H1 (cell line): ENCODE data around the gene PDZRN3. TPM values are rescaled to one million over a fixed set of nuclear protein-coding genes. Genes with fewer than 3 reads are reported as not detected.

Experiments
- CTCF ChIA-PET: fragments of 300-600 bp; sonication (Branson Sonifier 250); formaldehyde crosslinking; loops from one replicate; lab custom pipeline; 2021; ENCODE audit not compliant: partially characterized antibody; lab: Charles Lee
- POLR2A ChIA-PET: fragments of 300-600 bp; sonication (Branson Sonifier 250); formaldehyde crosslinking; loops from one replicate; lab custom pipeline; 2021; ENCODE audit warnings: inconsistent platforms; ENCODE audit not compliant: partially characterized antibody; lab: Charles Lee
- DNase-seq, 2 experiments: peaks; one replicate each; pipeline versions ENCODE4 v3.0.0 to v3.0.0-alpha.2; 2010 to 2022; ENCODE audit warnings: low spot score in 2 of 2, low read depth in 1 of 2, mixed read lengths in 1 of 2
- FAIRE-seq: peaks from 2 replicates; lab custom pipeline; 2011; peaks lifted over from hg19 to GRCh38; lab: Jason Lieb, UNC
- H2AFZ ChIP-seq: 2 replicates; pipeline ENCODE4 v1.8.1; 2012; ENCODE audit warnings: low read length, inconsistent platforms
- H2AK5ac ChIP-seq: 2 replicates; pipeline ENCODE4 v1.6.1; 2013; ENCODE audit warnings: low read depth, low read length
- H2BK120ac ChIP-seq: replicated peaks from 2 replicates; pipeline ENCODE3; 2013; ENCODE audit warnings: low read depth, low read length, inconsistent platforms
- H2BK12ac ChIP-seq: 2 replicates; pipeline ENCODE4 v1.6.1; 2013; ENCODE audit warnings: low read depth, low read length
- H2BK15ac ChIP-seq: 2 replicates; pipeline ENCODE4 v1.6.1; 2013; ENCODE audit warnings: low read length
- H2BK20ac ChIP-seq: 2 replicates; pipeline ENCODE4 v1.6.1; 2013; ENCODE audit warnings: low read length
- H2BK5ac ChIP-seq: 2 replicates; pipeline ENCODE4 v1.6.1; 2013; ENCODE audit warnings: low read depth, low read length
- H3K14ac ChIP-seq: 2 replicates; pipeline ENCODE4 v1.6.1; 2013; ENCODE audit warnings: inconsistent platforms; ENCODE audit not compliant: insufficient read length
- H3K18ac ChIP-seq: 2 replicates; pipeline ENCODE4 v1.6.1; 2013; ENCODE audit warnings: low read length; ENCODE audit errors: extremely low read depth
- H3K23ac ChIP-seq: 2 replicates; pipeline ENCODE4 v1.6.1; 2013; ENCODE audit warnings: inconsistent platforms; ENCODE audit not compliant: insufficient read length
- H3K23me2 ChIP-seq: 2 replicates; pipeline ENCODE4 v1.6.1; 2013; ENCODE audit warnings: low read depth, low read length
- H3K27ac ChIP-seq: 2 replicates; pipeline ENCODE4 v1.6.1; 2011; ENCODE audit warnings: low read depth, low read length, inconsistent platforms
- H3K27me3 ChIP-seq, 4 experiments: replicated peaks in 1 of 4; 1 replicate in 1 of 4; 2 replicates in 3 of 4; pipeline versions ENCODE4 v1.6.1 to v1.8.1; 2011 to 2013; ENCODE audit warnings: low read length in 3 of 4, mild to moderate bottlenecking in 3 of 4, inconsistent platforms in 2 of 4, mixed read lengths in 2 of 4, moderate library complexity in 1 of 4; ENCODE audit not compliant: control insufficient read depth in 3 of 4, insufficient read depth in 3 of 4; ENCODE audit errors: extremely low read depth in 1 of 4
- H3K36me3 ChIP-seq, 4 experiments: 2 replicates each; pipeline versions ENCODE4 v1.6.1 to v1.8.1; 2011 to 2013; ENCODE audit warnings: mild to moderate bottlenecking in 4 of 4, low read length in 3 of 4, moderate library complexity in 2 of 4, control low read depth in 1 of 4, inconsistent platforms in 1 of 4; ENCODE audit not compliant: insufficient read depth in 4 of 4, control insufficient read depth in 2 of 4
- H3K4ac ChIP-seq: replicated peaks from 2 replicates; pipeline ENCODE3; 2013; ENCODE audit warnings: low read length, low read depth, mixed read lengths, inconsistent platforms; ENCODE audit not compliant: insufficient read length
- H3K4me1 ChIP-seq, 4 experiments: replicated peaks in 1 of 4; 1 replicate in 1 of 4; 2 replicates in 3 of 4; pipeline versions ENCODE4 v1.6.1 to v1.8.1; 2011 to 2013; ENCODE audit warnings: low read length in 3 of 4, inconsistent platforms in 2 of 4, mixed read lengths in 1 of 4; ENCODE audit not compliant: insufficient read depth in 4 of 4, control insufficient read depth in 3 of 4
- H3K4me2 ChIP-seq, 2 experiments: 2 replicates each; pipeline versions ENCODE4 v1.6.1 to v1.8.1; 2011 to 2013; ENCODE audit warnings: low read depth in 2 of 2, low read length in 2 of 2, control low read depth in 1 of 2, inconsistent platforms in 1 of 2, mild to moderate bottlenecking in 1 of 2; ENCODE audit not compliant: insufficient read depth in 1 of 2
- H3K4me3 ChIP-seq, 4 experiments: fragments of 200-600, 300-600 bp in 1 of 4; sonication (generic), shearing (Covaris generic), sonication (Bioruptor Twin) in 1 of 4; 2 replicates each; pipeline versions ENCODE4 v1.5.1 to v1.8.1; 2011 to 2016; ENCODE audit warnings: low read length in 4 of 4, low read depth in 3 of 4, control low read depth in 2 of 4, inconsistent platforms in 2 of 4, mild to moderate bottlenecking in 2 of 4, mixed read lengths in 1 of 4, moderate library complexity in 1 of 4; ENCODE audit not compliant: insufficient read depth in 2 of 4; ENCODE audit errors: extremely low read depth in 1 of 4
- H3K56ac ChIP-seq: replicated peaks from 2 replicates; pipeline ENCODE3; 2013; ENCODE audit warnings: low read depth, mild to moderate bottlenecking, mixed read lengths, low read length, inconsistent platforms; ENCODE audit not compliant: insufficient read length
- H3K79me1 ChIP-seq: 2 replicates; pipeline ENCODE4 v1.6.1; 2013; ENCODE audit warnings: low read depth, low read length, control low read depth
- H3K79me2 ChIP-seq, 2 experiments: 2 replicates each; pipeline versions ENCODE4 v1.6.1 to v1.8.1; 2012 to 2013; ENCODE audit warnings: low read length in 2 of 2, mild to moderate bottlenecking in 2 of 2, inconsistent platforms in 1 of 2; ENCODE audit not compliant: insufficient read depth in 2 of 2, control insufficient read depth in 1 of 2
- H3K9ac ChIP-seq, 4 experiments: replicated peaks in 1 of 4; 1 replicate in 1 of 4; 2 replicates in 3 of 4; pipeline versions ENCODE4 v1.6.1 to v1.8.1; 2011 to 2013; ENCODE audit warnings: low read depth in 3 of 4, low read length in 3 of 4, control low read depth in 2 of 4, mild to moderate bottlenecking in 2 of 4, moderate library complexity in 2 of 4, inconsistent platforms in 1 of 4; ENCODE audit errors: extremely low read depth in 1 of 4
- H3K9me3 ChIP-seq, 2 experiments: 2 replicates each; pipeline versions ENCODE4 v1.6.1 to v1.8.1; 2012 to 2013; ENCODE audit warnings: mild to moderate bottlenecking in 2 of 2, moderate library complexity in 2 of 2, control low read depth in 1 of 2, inconsistent platforms in 1 of 2, low read depth in 1 of 2, low read length in 1 of 2, mixed read lengths in 1 of 2; ENCODE audit not compliant: insufficient read depth in 2 of 2
- H4K20me1 ChIP-seq, 2 experiments: replicated peaks in 1 of 2; 2 replicates each; pipeline versions ENCODE3 to v1.8.1; 2011 to 2013; ENCODE audit warnings: inconsistent platforms in 2 of 2, low read length in 2 of 2, mild to moderate bottlenecking in 1 of 2; ENCODE audit not compliant: insufficient read depth in 2 of 2, control insufficient read depth in 1 of 2
- H4K5ac ChIP-seq: 2 replicates; pipeline ENCODE4 v1.6.1; 2013; ENCODE audit warnings: low read length, low read depth, mixed read lengths, inconsistent platforms; ENCODE audit not compliant: insufficient read length
- H4K8ac ChIP-seq: 2 replicates; pipeline ENCODE4 v1.8.0; 2013; ENCODE audit warnings: mild to moderate bottlenecking, moderate library complexity, low read length, inconsistent platforms; ENCODE audit not compliant: insufficient read depth; ENCODE audit errors: extremely low read depth
- H4K91ac ChIP-seq: replicated peaks from 2 replicates; pipeline ENCODE3; 2013; ENCODE audit warnings: low read length, mixed read lengths, inconsistent platforms; ENCODE audit not compliant: insufficient read length
- BACH1 ChIP-seq: IDR thresholded peaks from 2 replicates; pipeline ENCODE4 v1.6.1; 2012; ENCODE audit warnings: low read length, improper control_type of control experiment
- CHD1 ChIP-seq: IDR thresholded peaks from 2 replicates; pipeline ENCODE4 v1.6.1; 2012; ENCODE audit warnings: low read depth, low read length, improper control_type of control experiment
- MAFK ChIP-seq: IDR thresholded peaks from 2 replicates; pipeline ENCODE4 v1.6.1; 2012; ENCODE audit warnings: low read depth, mild to moderate bottlenecking, improper control_type of control experiment, low read length
- TCF12 ChIP-seq: IDR thresholded peaks from 2 replicates; pipeline ENCODE4 v1.6.1; 2011; ENCODE audit warnings: low read depth, mild to moderate bottlenecking, low read length
- WGBS, 2 experiments: shearing (Covaris generic) in 1 of 2; methylation state at CpG; one replicate each; pipeline versions ENCODE4 v1.1.6 to v1.1.7; 2013 to 2015; ENCODE audit warnings: low lambda C conversion rate in 2 of 2, mixed read lengths in 2 of 2, inconsistent platforms in 1 of 2, low coverage in 1 of 2, missing lambda C conversion rate in 1 of 2; ENCODE audit not compliant: insufficient replicate concordance in 2 of 2, insufficient coverage in 1 of 2, insufficient read length in 1 of 2; ENCODE audit errors: extremely low coverage in 1 of 2, missing lambda C conversion rate in 1 of 2; 5-methylcytosine and 5-hydroxymethylcytosine counted together
- polyA plus RNA-seq, 7 experiments: library from polyadenylated mRNA; depleted of rRNA in 3 of 7; stranded (reverse) in 5 of 7; unstranded in 2 of 7; fragments of >200 nt in 5 of 7; fragments of 200-250 nt in 2 of 7; gene quantifications; 1 replicate in 5 of 7; 2 replicates in 1 of 7; 4 replicates in 1 of 7; pipeline versions ENCODE4 v1.2.1 to v1.2.3, GENCODE V29; 2011 to 2013; ENCODE audit warnings: missing spikeins in 2 of 7, mixed read lengths in 2 of 7
- total RNA-seq: library from RNA; stranded (reverse); fragmentation: NEBNext Ultra II Directional; extraction: Animal tissue kit (Norgen Biotek cat#: 25700); gene quantifications from 2 replicates; pipeline ENCODE4 v1.2.1, GENCODE V29; 2021

The PDZRN3 gene
- total and polyA plus RNA-seq, 2 of the 8 experiments (the other 6 are each of a cell fraction or from before 2014, with no cell fraction given): 4.2 to 20.5 TPM

- no peak overlapping the region for H3K9ac ChIP-seq
- H2AFZ ChIP-seq: no peak overlapping the region
- H4K20me1 ChIP-seq: no peaks in the 10 kb centered on the region
- no peaks in the 10 kb centered on the region for H3K79me2 ChIP-seq
- H2BK5ac ChIP-seq: no peak overlapping the region
- DNase-seq: no peak
- H3K27ac ChIP-seq: no peak overlapping the region
- no peak overlapping the region for H3K4ac ChIP-seq
- TF ChIP-seq TCF12: no peak
- TF ChIP-seq MAFK: no peak
- TF ChIP-seq CHD1: no peak
- TF ChIP-seq BACH1: no peak
- TF ChIP-seq, all 59 proteins: peak for 0
- Histone ChIP-seq H2BK12ac (no peak overlapping the region), H3K18ac (no peak overlapping the region), H2BK15ac (no peak overlapping the region), H3K9me3 (no peaks in the 10 kb centered on the region), H3K23ac (no peak overlapping the region), H4K91ac (no peak overlapping the region), H3K27me3 (no peaks in the 10 kb centered on the region), H3K14ac (no peak overlapping the region), H4K8ac (no peak overlapping the region), H3K23me2 (no peaks in the 10 kb centered on the region), H3K4me2 (no peak overlapping the region), H3K36me3 (peaks cover 0 to 3% (median 0%) of the 10 kb centered on the region in 4 experiments; a peak in 3 of 8 replicates), H2AK5ac (no peak overlapping the region), H2BK120ac (no peak overlapping the region), H4K5ac (no peak overlapping the region), H2BK20ac (no peak overlapping the region), H3K56ac (no peak overlapping the region), H3K4me1 (peaks cover 0 to 3% (median 0%) of the 10 kb centered on the region in 4 experiments; a peak in 1 of 7 replicates), H3K4me3 (no peak overlapping the region), H3K79me1 (no peaks in the 10 kb centered on the region)
- CTCF ChIA-PET: no interaction called here
- no peak for FAIRE-seq
- 90% methylated on average over 3 of the region's 3 CpGs; no CpG with 5 or more reads in 1 of the 2 experiments for WGBS, 2 experiments
- POLR2A ChIA-PET: no interaction called here
Measured at GRCh38 chr3:73399666-73400253, 225.0 kb downstream of the PDZRN3 start.
